IMR-90 (cell line): ENCODE measurements around the gene TNPO2. TPM values are rescaled to one million over a fixed set of nuclear protein-coding genes. Genes with fewer than 3 reads are reported as not detected.

Experiments used
- ATAC-seq: fragments of 200-7000 bp; cut with Tn5 transposase; 2 replicates; pipeline ENCODE4 v1.9.1; 2020; ENCODE audit warnings: low read depth, mild to moderate bottlenecking, moderate library complexity
- BruUV-seq: library from RNA; stranded (reverse); fragments of 400-500 nt; replicated peaks from 2 replicates; lab custom pipeline; 2021; lab: Mats Ljungman, UMichigan
- CTCF ChIA-PET: fragments of 300-600 bp; formaldehyde crosslinking; extraction: SDS; loops from one replicate; lab custom pipeline; 2021; ENCODE audit warnings: antibody characterized with exemption; lab: Yijun Ruan, JAX
- POLR2A ChIA-PET: fragments of 300-600 bp; sonication (Branson Sonifier 250); formaldehyde crosslinking; loops from one replicate; lab custom pipeline; 2022; ENCODE audit warnings: antibody characterized with exemption; ENCODE audit not compliant: unreplicated experiment; lab: Charles Lee
- DNase-seq: peaks from one replicate; pipeline ENCODE4 v3.0.0; 2013
- H2AFZ ChIP-seq: replicated peaks from 2 replicates; pipeline ENCODE3; 2013; ENCODE audit warnings: low read length, mild to moderate bottlenecking; ENCODE audit not compliant: poor library complexity
- H2AK5ac ChIP-seq: 2 replicates; pipeline ENCODE4 v1.6.1; 2013; ENCODE audit warnings: low read depth, low read length, inconsistent platforms
- H2AK9ac ChIP-seq: replicated peaks from 2 replicates; pipeline ENCODE3; 2013; ENCODE audit warnings: mild to moderate bottlenecking, low read depth, low read length, moderate library complexity; ENCODE audit not compliant: poor library complexity
- H2BK120ac ChIP-seq: 2 replicates; pipeline ENCODE4 v1.6.1; 2013; ENCODE audit warnings: low read depth, low read length, inconsistent platforms
- H2BK15ac ChIP-seq: 3 replicates; pipeline ENCODE4 v1.6.1; 2013; ENCODE audit warnings: low read depth, low read length, inconsistent platforms
- H2BK20ac ChIP-seq: 2 replicates; pipeline ENCODE4 v1.6.1; 2013; ENCODE audit warnings: low read depth, mild to moderate bottlenecking, inconsistent platforms, low read length, moderate library complexity
- H2BK5ac ChIP-seq: 2 replicates; pipeline ENCODE4 v1.6.1; 2013; ENCODE audit warnings: mild to moderate bottlenecking, low read depth, low read length, inconsistent platforms; ENCODE audit not compliant: poor library complexity, severe bottlenecking
- H3K14ac ChIP-seq: replicated peaks from 2 replicates; pipeline ENCODE4 v1.6.1; 2013; ENCODE audit warnings: low read depth, low read length, inconsistent platforms
- H3K18ac ChIP-seq: 2 replicates; pipeline ENCODE4 v1.6.1; 2013; ENCODE audit warnings: low read depth, low read length, control low read depth
- H3K23ac ChIP-seq: 2 replicates; pipeline ENCODE4 v1.6.1; 2013; ENCODE audit warnings: low read depth, low read length, inconsistent platforms
- H3K27ac ChIP-seq: 2 replicates; pipeline ENCODE4 v1.5.1; 2013; ENCODE audit warnings: mild to moderate bottlenecking, control low read depth, low read length; ENCODE audit not compliant: insufficient read depth
- H3K27me3 ChIP-seq: 2 replicates; pipeline ENCODE4 v1.6.1; 2013; ENCODE audit warnings: low read length; ENCODE audit not compliant: control insufficient read depth, insufficient read depth
- H3K36me3 ChIP-seq: 2 replicates; pipeline ENCODE4 v1.6.1; 2013; ENCODE audit warnings: low read length, mixed read lengths; ENCODE audit not compliant: control insufficient read depth, insufficient read depth
- H3K4ac ChIP-seq: 2 replicates; pipeline ENCODE4 v1.6.1; 2013; ENCODE audit warnings: low read depth, low read length, inconsistent platforms
- H3K4me1 ChIP-seq: 2 replicates; pipeline ENCODE4 v1.6.1; 2013; ENCODE audit warnings: low read length, mixed read lengths; ENCODE audit not compliant: control insufficient read depth, insufficient read depth
- H3K4me2 ChIP-seq: 2 replicates; pipeline ENCODE4 v1.6.1; 2013; ENCODE audit warnings: low read depth, mild to moderate bottlenecking, control low read depth, low read length, moderate library complexity
- H3K4me3 ChIP-seq: 2 replicates; pipeline ENCODE4 v1.5.1; 2013; ENCODE audit warnings: low read depth, mild to moderate bottlenecking, control low read depth, low read length, moderate library complexity; ENCODE audit not compliant: insufficient read depth
- H3K56ac ChIP-seq: 2 replicates; pipeline ENCODE4 v1.6.1; 2013; ENCODE audit warnings: low read length, inconsistent platforms; ENCODE audit not compliant: insufficient read depth; ENCODE audit errors: extremely low read depth
- H3K79me1 ChIP-seq, 2 experiments: 2 replicates each; pipeline ENCODE4 v1.6.1; 2013; ENCODE audit warnings: low read length in 2 of 2, inconsistent platforms in 1 of 2, low read depth in 1 of 2
- H3K9ac ChIP-seq: 2 replicates; pipeline ENCODE4 v1.6.1; 2013; ENCODE audit warnings: low read depth, low read length, control low read depth
- H3K9me1 ChIP-seq: 2 replicates; pipeline ENCODE4 v1.6.1; 2013; ENCODE audit warnings: low read length, inconsistent platforms; ENCODE audit not compliant: insufficient read depth
- H3K9me3 ChIP-seq: 2 replicates; pipeline ENCODE4 v1.6.1; 2013; ENCODE audit warnings: low read length; ENCODE audit not compliant: control insufficient read depth, insufficient read depth
- H4K20me1 ChIP-seq: 2 replicates; pipeline ENCODE4 v1.6.1; 2013; ENCODE audit warnings: low read length, inconsistent platforms; ENCODE audit not compliant: insufficient read depth
- H4K5ac ChIP-seq: 2 replicates; pipeline ENCODE4 v1.6.1; 2013; ENCODE audit warnings: mild to moderate bottlenecking, low read depth, low read length, control low read depth
- H4K8ac ChIP-seq, 2 experiments: 2 replicates each; pipeline ENCODE4 v1.6.1; 2013; ENCODE audit warnings: low read depth in 2 of 2, low read length in 2 of 2, control low read depth in 1 of 2, inconsistent platforms in 1 of 2
- H4K91ac ChIP-seq: 2 replicates; pipeline ENCODE4 v1.6.1; 2013; ENCODE audit warnings: low read depth, low read length, inconsistent platforms; ENCODE audit not compliant: insufficient read depth
- BHLHE40 ChIP-seq: fragments of 150-350 bp; IDR thresholded peaks from 2 replicates; pipeline ENCODE4 v1.6.1; 2016; ENCODE audit warnings: mild to moderate bottlenecking, low read depth, low read length
- CEBPB ChIP-seq: IDR thresholded peaks from 2 replicates; pipeline ENCODE4 v1.6.1; 2012; ENCODE audit warnings: low read depth, low read length, improper control_type of control experiment
- CHD1 ChIP-seq: IDR thresholded peaks from 2 replicates; pipeline ENCODE4 v1.6.1; 2012; ENCODE audit warnings: low read depth, low read length, improper control_type of control experiment
- CTCF ChIP-seq: conservative IDR thresholded peaks from 2 replicates; pipeline ENCODE4 v1.5.1; 2012; ENCODE audit warnings: mild to moderate bottlenecking, low read depth, low read length, improper control_type of control experiment
- FOS ChIP-seq: fragments of 150-350 bp; IDR thresholded peaks from 2 replicates; pipeline ENCODE4 v1.6.1; 2016; ENCODE audit warnings: low read depth, low read length
- RAD21 ChIP-seq: IDR thresholded peaks from 2 replicates; pipeline ENCODE4 v1.6.1; 2012; ENCODE audit warnings: low read length, improper control_type of control experiment
- RCOR1 ChIP-seq: IDR thresholded peaks from 2 replicates; pipeline ENCODE4 v1.6.1; 2012; ENCODE audit warnings: mild to moderate bottlenecking, low read length, improper control_type of control experiment; ENCODE audit not compliant: insufficient replicate concordance
- RFX5 ChIP-seq: IDR thresholded peaks from 2 replicates; pipeline ENCODE4 v1.8.0; 2012; ENCODE audit warnings: low read depth, mild to moderate bottlenecking, low read length, moderate library complexity
- SMC3 ChIP-seq: fragments of 150-350 bp; IDR thresholded peaks from 2 replicates; pipeline ENCODE4 v1.6.1; 2016; ENCODE audit warnings: low read depth, mild to moderate bottlenecking, antibody characterized with exemption, low read length, moderate library complexity
- USF2 ChIP-seq: fragments of 150-350 bp; IDR thresholded peaks from 2 replicates; pipeline ENCODE4 v1.6.1; 2017; ENCODE audit warnings: mild to moderate bottlenecking, antibody characterized with exemption, low read length, low read depth
- WGBS, 2 experiments: methylation state at CpG; one replicate each; pipeline versions ENCODE4 v1.1.5 to v1.1.7; 2013; ENCODE audit warnings: missing lambda C conversion rate in 2 of 2; ENCODE audit not compliant: insufficient read length in 1 of 2; ENCODE audit errors: extremely low coverage in 2 of 2; 5-methylcytosine and 5-hydroxymethylcytosine counted together
- dilution Hi-C: fragments of 300-500 bp; cut with HindIII; formaldehyde crosslinking; loops from one replicate; pipeline ENCODE4 v1.14.3; 2018; ENCODE audit warnings: low sequenced_read_pairs; ENCODE audit not compliant: unreplicated experiment
- in situ Hi-C: fragments of 300-500 bp; cut with MboI; formaldehyde crosslinking; loops from 3 replicates; pipeline ENCODE4 v1.14.3; 2019; ENCODE audit warnings: low sequenced_read_pairs, inconsistent platforms, mixed read lengths
- intact Hi-C: fragments of 100-400 bp; cut with micrococcal nuclease; formaldehyde crosslinking; loops from 2 replicates; pipeline ENCODE4 v1.10.0; 2022
- polyA plus RNA-seq, 3 experiments: library from polyadenylated mRNA; depleted of rRNA; stranded (reverse); fragments of >200 nt; gene quantifications; 2 replicates each; pipeline ENCODE4 v1.2.3, GENCODE V29; 2012; ENCODE audit warnings: low replicate concordance in 1 of 3
- total RNA-seq: library from RNA; depleted of rRNA; stranded (reverse); fragments of >200 nt; gene quantifications from 2 replicates; pipeline ENCODE4 v1.2.3, GENCODE V29; 2012

Gene TNPO2
- total and polyA plus RNA-seq, 2 of the 4 experiments (the other 2 are of a cell fraction) = 36.0 to 77.2 TPM

DNA sequence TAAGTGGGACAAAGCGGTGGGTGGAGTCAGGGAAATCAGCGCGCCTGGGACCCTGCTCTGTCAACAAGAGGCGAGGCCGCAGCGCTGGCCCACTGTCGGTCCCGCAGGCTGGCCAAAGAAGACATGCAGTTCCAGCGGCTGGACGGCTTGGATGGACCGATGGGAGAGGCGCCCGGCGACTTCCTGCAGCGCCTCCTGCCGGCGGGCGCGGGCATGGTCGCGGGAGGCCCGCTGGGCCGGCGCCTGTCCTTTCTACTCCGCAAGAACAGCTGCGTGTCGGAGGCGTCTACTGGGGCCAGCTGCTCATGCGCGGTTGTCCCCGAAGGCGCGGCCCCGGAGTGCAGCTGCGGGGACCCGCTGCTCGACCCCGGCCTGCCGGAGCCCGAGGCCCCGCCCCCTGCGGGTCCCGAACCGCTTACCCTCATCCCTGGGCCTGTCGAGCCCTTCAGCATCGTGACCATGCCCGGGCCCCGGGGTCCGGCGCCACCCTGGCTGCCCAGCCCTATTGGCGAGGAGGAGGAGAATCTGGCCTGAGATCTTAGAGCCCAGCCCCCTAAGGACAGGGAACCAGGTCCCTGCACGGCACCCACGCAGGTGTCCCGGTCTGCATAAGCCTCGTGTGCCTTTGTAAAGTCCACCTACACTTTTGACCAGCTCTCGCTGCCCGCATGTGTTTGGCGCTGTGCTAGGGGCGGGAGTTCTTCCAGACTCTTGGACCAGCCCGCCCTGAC is 34.0 kb upstream of the TNPO2 start (continued):
- TF ChIP-seq USF2 = no peak

DNA sequence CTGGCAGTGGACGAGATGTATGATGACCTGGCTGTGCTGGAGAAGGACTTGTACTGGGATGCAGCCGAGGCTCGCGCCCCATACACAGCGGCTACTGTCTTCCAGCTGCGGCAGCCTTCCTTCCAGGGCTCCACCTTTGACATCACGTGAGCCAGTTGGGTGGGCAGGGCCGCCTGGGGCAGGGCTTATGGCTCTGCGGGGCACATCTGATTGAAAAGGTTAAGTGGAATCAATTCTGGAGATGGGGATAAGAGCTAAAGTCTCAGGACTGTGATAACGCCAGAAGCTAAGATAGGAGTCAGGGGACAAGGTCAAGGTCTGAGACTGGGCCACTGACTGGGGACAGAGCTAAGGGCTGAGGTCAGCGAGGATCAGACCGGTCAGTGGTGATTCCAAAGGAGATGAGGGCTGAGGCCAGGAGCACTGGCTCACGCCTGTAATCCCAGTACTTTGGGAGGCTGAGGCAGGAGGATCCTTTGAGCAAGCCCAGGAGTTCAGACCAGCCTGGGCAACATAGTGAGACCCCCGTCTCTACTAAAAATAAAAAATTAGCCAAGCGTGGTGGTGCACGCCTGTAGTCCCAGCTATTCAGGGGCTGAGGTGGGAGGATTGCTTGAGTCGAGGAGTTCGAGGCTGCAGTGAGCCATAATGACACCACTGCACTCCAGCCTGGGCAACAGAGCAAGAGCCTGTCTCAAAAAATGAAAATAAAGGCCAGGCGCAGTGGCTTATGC is 32.6 kb upstream of the TNPO2 start:
- intact Hi-C loops = no loop called here
- ATAC-seq = no peak
- no peaks in the 10 kb centered on the region for H3K4me1 ChIP-seq

More for the DNA sequence above, 32.6 kb upstream of the TNPO2 start:
- Histone ChIP-seq H4K20me1 (no peaks in the 10 kb centered on the region), H3K4me3 (no peak overlapping the region), H2BK5ac (no peak overlapping the region), H4K5ac (no peak overlapping the region), H3K4ac (no peak overlapping the region), H3K14ac (no peak overlapping the region), H2AK9ac (no peak overlapping the region), H2AFZ (no peak overlapping the region), H3K23ac (no peak overlapping the region), H3K9ac (no peak overlapping the region), H4K8ac (no peak overlapping the region), H3K18ac (no peak overlapping the region), H2BK120ac (no peak overlapping the region), H3K36me3 (no peaks in the 10 kb centered on the region), H2BK15ac (no peak overlapping the region), H3K4me2 (no peak overlapping the region), H3K27me3 (peaks cover 15% of the 10 kb centered on the region), H4K91ac (no peak overlapping the region), H3K56ac (no peak overlapping the region), H3K9me1 (no peaks in the 10 kb centered on the region), H3K27ac (no peak overlapping the region), H3K79me1 (no peaks in the 10 kb centered on the region), H2BK20ac (no peak overlapping the region), H2AK5ac (no peak overlapping the region), H3K9me3 (no peaks in the 10 kb centered on the region)
- no peak for DNase-seq
- dilution Hi-C loops = no loop called here
- ChIA-PET POLR2A (no interaction called here), CTCF (interaction anchor here (2.1 kb wide), 1 partner anchor 10 kb away, joined by 11 read pairs; no protein-coding TSS in a partner anchor)
- no TSS peak for BruUV-seq
- 75% methylated on average over 7 of the region's 19 CpGs; no CpG with 5 or more reads in 1 of the 2 experiments for WGBS, 2 experiments
- no peak for TF ChIP-seq CTCF
- no peak for TF ChIP-seq RFX5
- TF ChIP-seq CHD1 = no peak
- TF ChIP-seq RCOR1 = no peak
- TF ChIP-seq BHLHE40 = no peak
- TF ChIP-seq FOS = no peak
- no peak for TF ChIP-seq SMC3
- no peak for TF ChIP-seq CEBPB
- TF ChIP-seq USF2 = no peak
- TF ChIP-seq RAD21 = no peak
- in situ Hi-C loops = no loop called here
